C4-2B (cell line): ENCODE data around the gene MGME1.

Experiments
- ZFX ChIP-seq: fragments of 450-650 bp; IDR thresholded peaks from 2 replicates; pipeline ENCODE4 v1.6.1; 2017
- TF ChIP-seq, protein P1 (sequence below): fragments of 450-650 bp; conservative IDR thresholded peaks from 2 replicates; pipeline ENCODE4 v1.5.1; 2017; ENCODE audit warnings: mild to moderate bottlenecking

DNA sequence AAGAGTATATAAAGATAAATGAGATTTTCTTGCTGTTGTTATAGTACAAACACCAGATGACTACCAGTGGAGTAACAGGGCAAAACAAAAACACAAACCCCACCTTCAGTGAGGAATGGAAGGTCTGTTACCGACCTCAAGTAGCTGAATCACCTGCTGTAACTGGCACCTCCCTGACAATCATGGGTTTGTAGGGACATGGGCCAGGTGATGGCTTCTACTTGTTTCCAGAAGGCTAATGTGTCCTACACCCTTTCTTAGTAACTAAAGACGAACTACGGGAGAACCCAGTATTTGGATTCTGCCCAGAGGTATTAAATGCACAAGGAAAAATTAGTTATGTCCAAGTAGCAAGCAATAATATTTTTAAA lies 27.0 kb upstream of the MGME1 start:
- TF ChIP-seq, protein P1, sequence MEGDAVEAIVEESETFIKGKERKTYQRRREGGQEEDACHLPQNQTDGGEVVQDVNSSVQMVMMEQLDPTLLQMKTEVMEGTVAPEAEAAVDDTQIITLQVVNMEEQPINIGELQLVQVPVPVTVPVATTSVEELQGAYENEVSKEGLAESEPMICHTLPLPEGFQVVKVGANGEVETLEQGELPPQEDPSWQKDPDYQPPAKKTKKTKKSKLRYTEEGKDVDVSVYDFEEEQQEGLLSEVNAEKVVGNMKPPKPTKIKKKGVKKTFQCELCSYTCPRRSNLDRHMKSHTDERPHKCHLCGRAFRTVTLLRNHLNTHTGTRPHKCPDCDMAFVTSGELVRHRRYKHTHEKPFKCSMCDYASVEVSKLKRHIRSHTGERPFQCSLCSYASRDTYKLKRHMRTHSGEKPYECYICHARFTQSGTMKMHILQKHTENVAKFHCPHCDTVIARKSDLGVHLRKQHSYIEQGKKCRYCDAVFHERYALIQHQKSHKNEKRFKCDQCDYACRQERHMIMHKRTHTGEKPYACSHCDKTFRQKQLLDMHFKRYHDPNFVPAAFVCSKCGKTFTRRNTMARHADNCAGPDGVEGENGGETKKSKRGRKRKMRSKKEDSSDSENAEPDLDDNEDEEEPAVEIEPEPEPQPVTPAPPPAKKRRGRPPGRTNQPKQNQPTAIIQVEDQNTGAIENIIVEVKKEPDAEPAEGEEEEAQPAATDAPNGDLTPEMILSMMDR = no peak
- TF ChIP-seq ZFX = no peak
